ENCODE measurements around the gene IFI44.

DNA sequence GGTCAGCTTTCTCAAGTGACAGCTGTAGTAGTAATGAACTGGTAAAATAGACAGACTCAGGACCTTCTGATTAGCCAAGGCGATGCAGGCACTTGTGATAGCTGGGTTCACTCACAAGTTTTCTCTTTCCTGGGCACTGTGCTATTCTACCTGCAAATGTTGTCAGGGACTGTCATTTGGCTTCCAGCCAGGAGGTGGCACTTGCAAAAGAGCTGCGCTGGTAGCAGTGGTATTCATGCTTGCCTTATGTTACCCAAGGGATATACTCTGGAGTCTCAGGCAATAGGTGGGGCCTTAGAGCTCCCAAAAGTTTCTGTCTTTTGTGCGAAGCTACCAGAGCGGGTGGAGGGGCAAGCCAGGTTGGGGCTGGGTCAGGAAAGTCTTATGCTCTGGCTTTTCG is 23.5 kb downstream of the IFI44 start:
- no peak for TF ChIP-seq ELF4 (IDR thresholded peaks at IDR 0.05)
- no peak for TF ChIP-seq SP1 (IDR thresholded peaks at IDR 0.05)
- no peak for TF ChIP-seq BHLHE40 (IDR thresholded peaks at IDR 0.05; ENCODE audit: borderline replicate concordance)
- no peak for TF ChIP-seq SUZ12 (IDR thresholded peaks at IDR 0.05)
- no peak for TF ChIP-seq ZNF384 (IDR thresholded peaks at IDR 0.05)
- no peak for TF ChIP-seq CTBP1 (IDR thresholded peaks at IDR 0.05; ENCODE audit: borderline replicate concordance)
- no peak for TF ChIP-seq HDGF (IDR thresholded peaks at IDR 0.05; ENCODE audit: borderline replicate concordance)
- TF ChIP-seq FOXA1 (IDR thresholded peaks at IDR 0.05), result no peak
- TF ChIP-seq FOXK2 (IDR thresholded peaks at IDR 0.05), result no peak
- no peak for TF ChIP-seq LEF1 (IDR thresholded peaks at IDR 0.05; ENCODE audit: borderline replicate concordance)
- TF ChIP-seq FOXM1 (IDR thresholded peaks at IDR 0.05; ENCODE audit: borderline replicate concordance), result no peak
- TF ChIP-seq, protein P1, sequence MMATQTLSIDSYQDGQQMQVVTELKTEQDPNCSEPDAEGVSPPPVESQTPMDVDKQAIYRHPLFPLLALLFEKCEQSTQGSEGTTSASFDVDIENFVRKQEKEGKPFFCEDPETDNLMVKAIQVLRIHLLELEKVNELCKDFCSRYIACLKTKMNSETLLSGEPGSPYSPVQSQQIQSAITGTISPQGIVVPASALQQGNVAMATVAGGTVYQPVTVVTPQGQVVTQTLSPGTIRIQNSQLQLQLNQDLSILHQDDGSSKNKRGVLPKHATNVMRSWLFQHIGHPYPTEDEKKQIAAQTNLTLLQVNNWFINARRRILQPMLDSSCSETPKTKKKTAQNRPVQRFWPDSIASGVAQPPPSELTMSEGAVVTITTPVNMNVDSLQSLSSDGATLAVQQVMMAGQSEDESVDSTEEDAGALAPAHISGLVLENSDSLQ (IDR thresholded peaks at IDR 0.05), result no peak

Data from HEK293T (cell line).